ENCODE measurements around the gene KRT32.
A peak's percentile ranks its signal among the peaks of the same experiment; 100 is the strongest.

KRT32 gene

DNA sequence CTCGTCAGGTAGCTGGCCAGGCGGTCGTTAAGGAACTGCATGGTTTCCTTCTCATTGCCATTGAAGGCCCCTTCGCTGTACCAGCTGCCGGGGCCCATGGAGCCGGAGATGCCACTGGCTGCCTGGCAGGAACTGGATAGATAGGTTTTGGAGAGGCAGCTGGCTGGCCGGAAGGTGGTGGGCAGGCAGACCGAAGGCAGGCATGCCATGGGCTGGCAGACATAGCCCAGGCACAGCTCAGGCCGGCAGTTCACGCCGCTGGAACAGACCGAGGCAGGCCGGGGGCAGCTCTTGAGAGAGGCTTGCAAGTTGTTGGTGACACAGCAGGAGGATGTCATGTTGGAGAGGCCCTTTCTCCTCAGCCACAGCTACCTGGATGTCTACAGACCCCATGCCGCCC is at the start of gene KRT32:
TSS of gene KRT32 (minus strand) at position 399 of the 400 bp plus-strand sequence. CDS start at position 338, 61 bp downstream.
- DNase-seq = no peak

DNA sequence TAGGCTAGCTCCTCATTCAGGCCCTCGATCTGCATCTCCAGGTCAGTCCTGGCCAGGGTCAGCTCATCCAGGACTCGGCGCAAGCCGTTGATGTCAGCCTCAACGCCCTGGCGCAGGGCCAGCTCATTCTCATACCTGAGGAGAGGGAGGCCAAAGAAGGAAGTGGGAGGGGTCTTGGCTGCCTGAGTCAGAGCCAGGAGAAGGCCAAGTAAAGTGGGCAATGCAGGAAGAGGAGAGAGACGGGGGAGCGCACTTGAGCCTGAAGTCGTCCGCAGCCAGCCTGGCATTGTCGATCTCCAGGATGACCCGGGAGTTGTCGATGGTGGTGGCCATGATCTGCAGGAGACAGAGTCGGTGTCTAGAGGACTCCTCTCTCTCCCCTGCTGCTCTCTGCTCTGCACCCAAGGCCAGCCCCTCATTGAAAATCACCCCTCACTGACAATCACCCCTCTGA is 49.7 kb upstream of the KRT32 start:
- DNase-seq = no peak

DNA sequence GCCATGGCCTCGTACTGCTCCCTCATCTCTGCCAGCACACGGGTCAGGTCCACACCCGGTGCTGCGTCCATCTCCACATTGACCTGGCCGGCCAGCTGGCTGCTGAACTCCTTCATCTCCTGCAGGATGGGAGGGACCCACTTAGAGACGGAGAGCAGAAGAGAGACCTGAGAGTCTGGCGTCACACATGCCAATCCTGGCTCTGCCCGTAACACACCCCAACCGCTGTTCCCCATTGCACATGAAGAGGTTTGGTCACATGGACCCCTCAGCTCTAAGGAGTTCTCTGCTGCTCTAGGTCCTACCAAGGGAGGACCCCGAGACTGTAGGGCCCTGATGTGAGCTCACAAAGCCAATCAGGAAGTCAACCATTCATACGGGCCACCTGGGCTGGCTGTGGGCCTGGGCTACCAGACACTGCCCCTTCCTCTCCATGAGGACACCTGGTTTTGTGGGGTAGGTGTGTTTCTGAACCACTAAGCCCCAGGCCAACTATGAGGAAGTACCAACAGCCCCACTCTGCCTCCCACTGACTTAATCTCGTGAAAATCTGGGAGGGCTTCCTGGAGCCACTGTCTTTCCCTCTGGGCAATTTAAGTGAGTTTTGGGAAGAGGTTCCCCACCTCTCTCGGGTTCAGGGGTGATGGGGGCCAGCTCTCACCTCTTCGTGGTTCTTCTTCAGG is 49.1 kb upstream of the KRT32 start:
- DNase-seq = no peak

DNA sequence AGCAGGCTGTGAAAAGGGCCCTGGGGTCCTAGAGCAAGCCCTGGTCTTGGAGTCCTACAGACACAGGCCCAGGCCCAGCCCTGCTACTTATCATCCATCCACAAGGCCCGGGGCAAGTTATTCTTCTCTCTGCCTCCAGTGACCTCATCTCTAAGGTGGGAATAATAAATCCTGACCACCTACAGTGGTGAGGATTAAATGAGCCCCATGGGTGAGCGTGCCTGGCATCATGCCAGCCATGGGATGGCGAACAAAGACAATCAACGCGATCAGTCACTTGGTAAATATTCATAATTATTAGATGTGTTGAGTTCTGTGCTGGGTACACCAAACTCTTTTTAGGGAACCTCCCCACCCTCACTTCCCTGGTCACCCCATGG is 46.0 kb upstream of the KRT32 start:
- DNase-seq = no peak

DNA sequence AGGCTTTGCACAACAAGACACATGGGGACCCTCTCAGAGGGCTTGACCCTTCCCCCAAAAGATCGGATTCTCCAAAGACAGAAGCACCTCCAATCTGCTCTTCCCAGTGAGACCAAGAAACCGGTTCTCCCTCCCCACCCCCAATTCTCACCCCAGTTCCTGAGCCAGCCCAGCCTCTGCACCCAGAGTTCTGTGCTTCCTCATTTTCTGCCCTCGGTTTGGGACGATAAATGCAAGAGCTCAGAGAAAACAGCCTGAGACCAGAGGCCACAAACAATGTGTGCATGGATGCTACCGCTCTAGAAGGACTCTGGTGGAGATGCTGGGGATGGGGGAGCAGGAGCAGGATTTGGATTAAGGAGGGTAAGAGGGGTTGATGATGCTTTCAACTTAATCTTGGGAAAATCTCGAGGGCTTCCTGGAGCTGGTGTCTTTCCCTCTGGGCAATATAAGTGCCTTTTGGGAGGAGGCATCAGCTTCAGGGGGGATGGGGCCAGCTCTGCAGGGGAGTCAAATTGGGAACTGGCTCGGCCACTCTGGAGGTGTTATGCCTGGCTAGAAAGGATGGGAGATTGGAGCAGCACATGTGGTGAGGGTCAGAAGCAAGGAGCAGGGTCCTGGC is 45.5 kb upstream of the KRT32 start:
- DNase-seq = no peak

DNA sequence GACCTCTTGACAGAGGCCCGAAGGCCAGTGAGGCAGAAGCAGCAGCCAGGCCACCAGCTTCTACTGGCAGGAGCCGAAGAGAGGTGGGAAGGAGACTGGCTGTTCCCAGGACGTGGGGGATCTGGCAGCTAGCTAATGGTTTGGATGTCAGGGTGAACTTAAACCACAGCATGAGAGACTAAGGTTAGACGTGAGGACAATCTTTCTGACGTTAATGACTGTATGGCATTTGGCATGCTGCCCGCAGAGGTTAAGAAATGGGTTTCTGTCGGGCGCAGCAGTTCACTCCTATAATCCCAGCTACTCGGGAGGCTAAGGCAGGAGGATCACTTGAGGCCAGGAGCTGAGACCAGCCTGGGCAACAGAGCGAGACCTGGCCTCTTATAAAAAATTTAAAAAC is 44.5 kb upstream of the KRT32 start:
- DNase-seq = no peak

DNA sequence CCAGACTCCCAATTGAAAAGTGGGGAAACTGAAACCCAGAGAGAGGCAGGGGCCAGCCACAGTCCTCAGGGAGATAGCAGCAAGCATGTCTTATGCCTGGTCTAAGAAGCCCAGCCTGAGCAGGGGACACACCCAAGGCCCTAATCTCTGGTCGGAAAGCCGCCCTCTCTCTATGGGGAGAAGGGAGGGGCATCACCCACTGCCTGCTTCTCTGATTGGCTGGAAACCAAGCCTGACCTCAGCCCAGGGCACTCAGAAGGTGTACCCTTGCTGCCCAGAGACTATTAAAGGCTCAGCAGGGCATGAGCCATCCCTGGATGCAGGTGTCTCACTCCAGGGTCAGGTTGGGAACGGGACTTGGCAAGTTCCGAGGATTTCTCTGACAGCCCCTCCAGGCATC is 43.9 kb upstream of the KRT32 start:
- no peak for DNase-seq

DNA sequence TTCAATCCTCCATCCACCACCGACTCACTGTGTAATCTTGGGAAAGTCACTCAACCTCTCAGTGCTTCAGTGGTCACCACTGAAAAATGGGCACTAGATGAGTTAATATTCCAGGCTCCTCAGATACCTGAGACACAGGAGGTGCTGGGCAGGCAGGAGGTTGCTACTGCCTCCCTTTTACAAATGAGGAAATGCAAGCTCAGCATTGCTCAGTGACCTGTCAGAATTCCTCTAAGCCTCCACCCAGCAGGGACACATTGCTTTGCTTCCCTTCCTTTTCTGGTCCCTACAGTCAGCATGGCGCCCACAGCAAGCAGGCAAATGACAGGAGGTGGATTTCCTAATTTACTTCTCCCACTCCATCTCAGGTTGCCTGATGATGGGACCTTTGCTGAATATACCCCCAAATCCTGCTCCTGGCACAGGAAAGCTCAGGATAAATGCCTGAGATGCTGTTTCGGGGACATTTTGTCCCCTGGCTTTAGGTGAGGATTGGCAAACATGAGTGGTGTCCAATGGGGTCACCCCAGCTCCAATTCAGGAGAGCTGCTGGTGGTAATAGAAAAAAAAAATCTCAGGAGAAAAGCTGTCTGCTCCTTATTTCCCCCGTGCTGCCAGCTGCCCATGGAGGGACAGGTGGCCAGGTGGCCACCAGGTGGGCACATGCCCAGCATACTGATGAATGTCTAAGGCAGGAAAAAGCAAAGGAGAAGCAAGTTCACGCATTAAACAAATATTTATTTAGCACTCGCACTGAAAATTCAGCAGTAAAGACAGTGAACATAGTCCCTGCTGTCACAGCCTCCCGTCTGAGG is 43.3 kb upstream of the KRT32 start:
- DNase-seq = no peak

DNA sequence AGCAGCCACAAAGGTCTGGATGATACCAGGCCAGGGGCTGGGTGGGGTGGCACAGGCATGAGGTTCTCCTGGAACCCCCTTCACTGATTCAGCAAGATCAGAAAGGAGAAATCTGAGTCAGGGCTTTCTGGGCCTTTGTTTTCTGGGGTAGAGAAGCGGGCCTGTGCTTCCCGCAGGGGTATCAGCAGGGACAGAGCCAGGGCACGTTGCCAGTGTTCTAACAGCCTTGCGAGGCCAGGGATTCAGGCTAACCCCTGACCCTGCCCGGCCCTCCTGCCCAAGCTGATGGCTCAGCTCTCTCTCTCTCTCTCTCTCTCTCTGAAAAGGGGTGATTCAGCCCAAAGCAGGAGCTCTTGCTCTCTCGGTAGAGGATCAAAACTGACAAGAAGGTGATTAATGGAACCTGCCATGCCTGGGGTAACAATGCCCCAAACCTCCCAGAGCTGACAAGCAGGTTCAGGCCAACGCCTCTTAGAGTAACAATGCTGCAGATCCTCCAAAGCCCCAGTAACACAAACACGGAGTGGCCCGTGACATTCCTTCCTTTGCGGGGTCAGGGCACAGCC is 40.2 kb upstream of the KRT32 start:
- DNase-seq = no peak

DNA sequence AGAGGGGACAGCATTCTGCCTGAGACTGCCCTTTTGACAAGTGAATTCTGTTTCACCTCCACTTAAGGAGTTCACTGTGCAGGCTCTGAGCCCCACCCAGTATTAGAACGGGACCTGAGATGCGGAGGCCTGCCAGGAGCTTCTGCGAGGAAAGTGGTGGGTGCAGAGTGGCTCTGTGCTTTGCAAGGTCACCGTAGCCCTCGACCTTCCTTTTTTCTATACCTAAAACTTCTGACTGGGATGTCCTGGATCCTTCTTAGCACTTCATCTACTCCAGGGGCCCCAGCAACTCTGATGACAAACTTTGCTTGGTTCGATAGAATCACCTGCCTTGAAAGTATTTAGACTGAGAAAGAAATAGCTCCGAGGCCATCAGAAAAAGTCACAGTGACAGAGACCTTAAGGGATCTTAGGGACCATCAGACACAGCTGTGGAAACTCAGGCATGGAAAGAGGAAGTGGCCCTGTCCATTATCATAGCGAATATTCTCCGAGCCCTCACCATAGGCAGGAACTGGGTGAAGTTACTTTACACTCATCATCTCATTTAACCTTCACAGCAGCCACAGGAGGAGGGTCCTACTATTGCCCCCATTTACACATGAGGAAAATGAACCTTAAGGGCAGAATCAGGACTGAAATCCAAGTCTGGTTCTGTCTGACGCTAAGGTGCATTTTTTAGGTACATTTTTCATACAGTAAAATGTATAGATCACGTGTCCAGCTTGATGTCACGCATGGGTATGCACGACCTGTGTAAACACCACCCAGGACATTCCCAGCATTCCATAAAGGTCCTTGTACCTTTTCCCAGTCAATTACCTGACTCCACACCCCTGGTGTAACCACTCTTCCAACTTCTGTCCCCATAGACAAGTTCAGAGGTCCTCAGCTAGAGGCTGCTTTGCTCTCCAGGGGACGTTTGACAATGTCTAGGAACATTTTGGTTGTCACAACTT is 38.9 kb upstream of the KRT32 start:
- no peak for DNase-seq

DNA sequence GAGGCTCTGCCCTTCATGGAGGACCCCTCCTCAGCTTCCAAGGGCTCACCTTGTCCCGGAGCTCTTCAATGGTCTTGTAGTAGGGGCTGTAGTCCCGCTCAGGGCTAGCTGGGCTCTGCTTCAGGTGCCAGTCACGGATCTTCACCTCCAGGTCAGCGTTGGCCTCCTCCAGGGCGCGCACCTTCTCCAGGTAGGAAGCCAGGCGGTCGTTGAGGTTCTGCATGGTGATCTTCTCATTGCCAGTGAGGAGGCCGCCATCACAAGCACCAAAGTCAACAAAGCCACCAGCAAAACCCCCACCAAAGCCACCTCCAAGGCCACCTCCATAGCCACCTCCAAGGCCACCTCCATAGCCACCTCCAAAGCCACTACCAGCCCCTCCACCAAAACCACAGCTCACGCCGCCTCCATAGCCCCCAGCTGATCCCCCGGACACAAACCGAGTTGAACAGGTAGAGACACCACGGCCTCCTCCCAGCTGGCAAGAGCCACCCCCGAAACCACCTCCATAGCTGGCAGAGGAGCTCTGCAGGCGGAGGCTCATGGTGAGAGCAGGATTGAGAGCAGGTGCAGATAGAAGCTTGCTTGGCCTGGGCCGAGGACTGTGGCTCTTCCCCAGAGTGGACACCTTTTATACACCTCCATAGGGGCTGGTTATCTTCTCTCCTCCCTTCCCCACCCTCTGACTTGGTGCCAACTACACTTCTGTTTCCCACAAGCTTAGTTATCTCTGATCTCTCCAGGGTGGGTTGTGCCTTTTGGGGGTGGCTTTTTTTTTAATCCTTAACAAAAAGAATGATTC is 38.0 kb upstream of the KRT32 start, which contains the start of gene KRT13:
TSS of gene KRT13 (minus strand) at position 606 of the 802 bp plus-strand sequence. CDS start at position 544, 62 bp downstream.
- no peak for DNase-seq

DNA sequence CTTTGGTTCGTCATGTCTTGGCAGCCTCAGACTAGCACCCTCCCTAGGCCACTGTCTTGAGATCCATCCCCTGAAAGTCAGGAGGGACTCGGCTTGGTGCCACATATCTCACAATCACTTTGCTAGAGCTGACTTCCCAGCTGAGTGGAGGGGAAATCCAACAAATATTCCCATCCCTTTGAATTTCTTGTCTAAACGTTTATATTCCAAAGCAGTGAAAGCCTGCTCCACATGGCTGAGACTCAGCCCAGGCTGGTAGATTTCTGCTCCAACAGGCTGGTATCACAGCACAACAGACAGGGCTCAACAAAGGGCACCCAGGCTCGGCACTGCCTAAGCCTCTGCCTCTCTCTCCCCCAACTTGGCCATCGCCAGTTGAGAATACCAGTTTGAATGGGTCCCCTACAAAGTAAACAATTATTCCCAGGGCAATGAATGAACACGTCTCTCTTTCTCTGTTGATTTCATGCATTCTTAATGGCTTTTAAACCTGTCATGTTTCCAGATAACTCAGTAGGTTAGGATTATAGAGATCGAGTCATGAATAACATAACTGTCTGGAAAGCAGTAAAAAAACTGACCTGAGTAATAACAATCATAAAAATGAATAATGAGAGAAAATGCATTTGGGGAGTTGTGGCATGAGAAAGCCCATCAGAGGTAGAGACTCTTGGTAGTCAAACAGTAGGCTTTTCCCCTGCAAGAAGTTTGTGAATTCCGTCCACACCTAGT is 37.2 kb upstream of the KRT32 start:
- no peak for DNase-seq

DNA sequence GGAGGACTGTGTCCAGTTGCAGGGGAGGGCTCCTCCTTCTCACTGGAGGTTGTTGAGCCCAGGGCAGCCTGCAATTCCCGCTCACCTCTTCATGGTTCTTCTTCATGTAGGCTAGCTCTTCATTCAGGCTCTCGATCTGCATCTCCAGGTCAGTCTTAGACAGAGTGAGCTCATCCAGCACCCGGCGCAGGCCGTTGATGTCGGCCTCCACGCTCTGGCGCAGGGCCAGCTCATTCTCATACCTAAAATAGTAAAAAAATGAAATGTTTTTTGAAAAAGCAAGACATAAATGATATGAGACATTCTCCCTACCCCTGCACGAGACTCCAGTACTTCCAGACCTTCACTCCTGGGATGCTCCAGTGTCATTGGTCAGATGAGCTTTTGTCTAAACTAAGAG is 36.0 kb upstream of the KRT32 start:
- no peak for DNase-seq

DNA sequence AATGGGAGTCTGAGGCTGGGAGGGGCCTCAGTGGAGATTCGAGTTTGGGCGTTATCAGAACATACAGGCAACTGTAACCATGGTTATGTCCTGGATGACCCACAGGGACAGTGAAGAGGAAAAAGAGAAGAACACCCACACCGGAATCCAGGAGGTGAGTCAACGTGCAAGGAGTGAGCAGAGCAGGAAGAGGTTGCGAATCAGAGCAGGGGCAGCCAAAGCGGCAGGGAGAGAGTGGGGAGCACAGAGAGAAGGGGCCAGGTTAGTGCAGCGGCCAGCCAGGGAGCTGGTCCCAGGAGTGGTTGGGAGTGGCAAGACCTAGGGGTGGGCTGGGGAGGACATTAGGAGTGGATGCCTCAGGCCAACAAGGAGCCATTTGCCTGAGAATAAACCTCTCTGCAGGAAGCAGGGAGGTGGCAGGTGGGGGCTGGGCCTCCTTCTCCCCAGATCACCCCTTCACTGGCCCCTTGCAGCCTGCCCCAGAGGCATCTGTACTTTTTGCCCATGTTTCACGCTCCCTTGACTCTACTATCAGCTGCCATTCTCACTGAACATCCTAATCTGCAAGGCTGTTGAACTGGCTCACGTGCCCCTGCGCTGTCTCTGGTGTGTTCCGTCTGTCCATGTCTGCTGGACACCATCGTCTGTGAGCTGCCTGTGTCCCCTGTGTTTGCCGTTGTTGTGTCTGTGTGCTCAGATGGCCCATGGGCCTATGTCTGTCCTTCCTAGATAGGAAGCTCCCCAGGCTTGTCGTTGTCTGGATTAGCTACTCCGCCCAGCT is 33.1 kb upstream of the KRT32 start:
- DNase-seq = peak; percentile 72

DNA sequence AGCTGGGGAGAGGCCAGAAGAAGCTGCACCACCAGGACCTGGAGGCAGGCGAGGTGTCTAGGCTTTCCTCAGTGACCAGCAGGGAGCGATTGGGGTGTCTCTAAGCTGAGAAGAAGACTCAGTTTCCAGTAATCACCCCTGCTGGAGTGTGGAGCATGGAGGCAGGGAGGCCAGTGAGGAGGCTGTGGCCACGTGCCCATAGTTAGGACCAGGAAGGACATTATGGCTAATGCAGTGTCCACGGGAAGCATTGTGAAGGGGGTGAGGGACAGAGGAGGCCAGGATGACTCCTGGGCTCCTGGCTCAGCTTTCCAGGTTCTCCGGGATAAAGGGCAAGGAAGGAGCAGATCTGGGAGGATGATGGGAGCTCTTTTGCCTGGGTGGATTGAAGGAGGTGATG is 32.5 kb upstream of the KRT32 start:
- DNase-seq = no peak

DNA sequence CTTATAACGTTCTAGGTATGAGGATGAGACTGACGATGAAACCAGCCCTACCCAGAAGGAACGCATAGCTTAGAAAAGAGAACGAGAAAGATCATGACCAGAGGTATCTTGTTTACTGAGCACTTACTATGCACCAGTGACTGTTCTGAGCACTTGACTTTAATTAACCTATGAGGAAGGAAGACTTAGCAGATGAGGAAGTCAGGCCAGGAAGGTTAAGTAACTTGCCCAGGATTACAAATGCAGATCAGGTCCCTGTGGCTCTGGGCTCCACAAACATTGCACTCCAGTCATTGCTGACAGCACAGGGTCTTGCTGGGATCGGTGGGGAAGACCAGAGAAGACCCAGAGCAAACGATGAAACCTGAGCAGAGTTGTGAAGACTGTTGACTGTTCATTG is 31.1 kb upstream of the KRT32 start:
- DNase-seq = no peak

DNA sequence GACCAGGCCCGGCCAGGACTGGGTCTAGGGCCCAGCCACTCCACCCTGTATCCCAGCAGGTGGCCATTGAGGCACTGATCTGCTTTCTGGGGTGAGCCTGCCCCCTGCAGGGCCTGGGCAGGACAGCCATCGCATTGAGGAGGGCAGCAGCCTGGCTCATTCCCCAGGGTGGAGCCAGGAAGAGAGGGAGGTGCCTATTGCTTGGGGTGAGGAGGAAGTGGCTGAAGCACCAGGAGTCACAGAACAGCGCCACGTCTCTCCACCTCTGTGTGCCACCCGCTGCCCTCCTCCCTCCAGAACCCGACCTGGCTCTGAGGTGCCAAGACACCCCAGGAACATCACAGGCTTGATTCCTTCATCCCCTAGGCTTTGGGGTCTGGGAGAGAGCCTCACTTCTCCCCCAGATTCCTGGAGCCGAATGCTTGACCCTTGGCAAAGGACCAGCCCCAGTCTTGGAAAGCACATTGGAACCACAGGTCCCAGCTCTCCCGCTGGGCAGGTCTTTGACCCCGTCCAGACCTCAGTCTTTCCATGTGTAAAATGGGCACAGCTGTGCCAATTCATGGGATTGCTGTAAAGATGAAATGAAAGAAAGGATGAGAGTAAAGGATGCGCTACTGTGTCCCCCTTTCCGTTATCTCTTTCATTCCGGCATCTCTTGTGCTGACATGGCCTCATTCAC is 29.8 kb upstream of the KRT32 start:
- peak; percentile 95 for DNase-seq

DNA sequence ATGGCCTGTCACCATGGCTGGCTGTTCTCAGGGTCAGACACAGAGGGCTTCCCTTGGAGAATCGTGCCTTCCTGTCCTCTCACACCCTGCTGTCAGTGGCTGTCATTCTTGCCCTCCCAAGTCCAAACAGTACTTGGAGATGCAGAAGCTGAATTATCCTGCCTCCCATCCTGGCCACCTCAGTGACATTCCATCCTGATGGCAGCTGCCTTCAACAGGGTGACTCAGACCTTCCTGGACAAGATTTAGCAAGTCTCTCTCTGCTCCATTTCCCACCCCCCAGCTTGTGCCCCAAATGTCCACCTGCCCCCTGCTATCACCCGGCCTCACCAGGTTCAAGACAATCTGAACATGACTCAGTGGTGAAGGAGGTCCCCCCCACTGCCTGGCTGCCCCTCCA is 27.3 kb upstream of the KRT32 start:
- peak; percentile 64 for DNase-seq

DNA sequence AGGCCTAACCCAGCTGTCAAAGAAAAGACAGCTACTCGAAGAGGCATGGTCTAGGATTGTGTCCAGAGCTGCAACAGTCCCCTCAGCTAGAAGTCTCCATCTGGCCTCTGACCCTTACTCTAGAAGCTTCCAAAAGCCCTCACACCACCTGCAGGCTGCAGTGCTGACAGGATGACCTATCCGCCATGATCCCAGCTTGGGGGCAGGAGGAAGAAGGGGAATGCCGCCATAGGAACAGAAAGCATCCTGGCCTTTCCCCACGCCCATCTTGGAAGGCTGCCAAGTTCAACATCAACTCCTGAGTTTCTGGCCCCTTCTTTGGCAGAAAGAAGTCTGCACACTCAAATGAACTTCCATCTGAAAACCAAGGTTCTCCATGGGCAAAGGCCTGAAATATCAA is 25.6 kb upstream of the KRT32 start:
- peak; percentile 36 for DNase-seq

Measured in EL (cell line).